Spinal cord (tissue), 10 donors: ENCODE data around the gene ERI2. TPM values are rescaled to one million over a fixed set of nuclear protein-coding genes. Genes with fewer than 3 reads are reported as not detected.
"Not testable (repeated sequence)": the region's sequence is repeated elsewhere in the genome, so short reads cannot be mapped to it uniquely, and the experiment has no call there.

Source experiments
- DNase-seq, 6 donors: peaks; one replicate each; pipeline versions ENCODE4 v3.0.0 to v3.0.0-alpha.2; 2013 to 2015; ENCODE audit warnings: low spot score in 6 of 6, low read depth in 4 of 6
- H3K27ac ChIP-seq: one replicate; pipeline ENCODE4 v1.5.1; 2013; ENCODE audit warnings: low read depth, low read length, control low read depth
- H3K27me3 ChIP-seq: one replicate; pipeline ENCODE4 v1.6.1; 2013; ENCODE audit warnings: low read length; ENCODE audit not compliant: control insufficient read depth, insufficient read depth
- H3K36me3 ChIP-seq: one replicate; pipeline ENCODE4 v1.6.1; 2013; ENCODE audit warnings: low read length; ENCODE audit not compliant: control insufficient read depth, insufficient read depth
- H3K4me1 ChIP-seq: one replicate; pipeline ENCODE4 v1.6.1; 2013; ENCODE audit warnings: low read length; ENCODE audit not compliant: control insufficient read depth, insufficient read depth
- H3K4me3 ChIP-seq: one replicate; pipeline ENCODE4 v1.5.1; 2013; ENCODE audit warnings: low read depth, low read length, control low read depth
- H3K9me3 ChIP-seq: one replicate; pipeline ENCODE4 v1.6.1; 2013; ENCODE audit warnings: low read length; ENCODE audit not compliant: control insufficient read depth, insufficient read depth
- WGBS: methylation state at CpG from one replicate; pipeline ENCODE4 v1.1.5; 2013; ENCODE audit warnings: missing lambda C conversion rate; ENCODE audit not compliant: insufficient coverage; 5-methylcytosine and 5-hydroxymethylcytosine counted together
- polyA plus RNA-seq, 2 donors: library from polyadenylated mRNA; unstranded; fragments of 120-200 nt; gene quantifications; one replicate each; pipeline ENCODE4 v1.2.1, GENCODE V29; 2013; ENCODE audit not compliant: insufficient read length in 2 of 2
- total RNA-seq, 2 donors: library from RNA; depleted of rRNA in 1 of 2; stranded (reverse); fragments of 120-200 nt in 1 of 2; fragments of >200 nt in 1 of 2; gene quantifications; one replicate each; pipeline versions ENCODE4 v1.2.3 to v1.2.4, GENCODE V29; 2013 to 2014
- donor health status: healthy.

ERI2 gene
- total and polyA plus RNA-seq, 4 donors, result 23.1 to 34.1 (median 24.7) TPM

- no CpG with 5 or more reads among the region's 2 CpGs for whole genome bisulfite sequencing
- no peaks in the 10 kb centered on the region for H3K36me3 ChIP-seq
- H3K9me3 ChIP-seq, result no peaks in the 10 kb centered on the region
- DNase-seq, result no peak
- no peaks in the 10 kb centered on the region for H3K27me3 ChIP-seq
- H3K27ac ChIP-seq, result no peak overlapping the region
- H3K4me1 ChIP-seq, result no peaks in the 10 kb centered on the region
- no peak overlapping the region for H3K4me3 ChIP-seq
Measured at GRCh38 chr16:20760346-20760745, 45.9 kb downstream of the ERI2 start.

- not testable (repeated sequence) for DNase-seq, H3K27me3 ChIP-seq, H3K36me3 ChIP-seq, H3K4me3 ChIP-seq, H3K9me3 ChIP-seq, H3K27ac ChIP-seq, H3K4me1 ChIP-seq
- WGBS, result no CpG with 5 or more reads among the region's 5 CpGs
Measured at GRCh38 chr16:20755799-20756198, 50.5 kb downstream of the ERI2 start.

GRCh38 chr16:20755238-20755637, 51.0 kb downstream of the ERI2 start:
- H3K4me3 ChIP-seq, result no peak overlapping the region
- no CpG with 5 or more reads among the region's 1 CpG for WGBS
- H3K9me3 ChIP-seq, result no peaks in the 10 kb centered on the region
- DNase-seq, result no peak
- H3K36me3 ChIP-seq, result no peaks in the 10 kb centered on the region
- no peaks in the 10 kb centered on the region for H3K4me1 ChIP-seq
- H3K27ac ChIP-seq, result no peak overlapping the region
- no peaks in the 10 kb centered on the region for H3K27me3 ChIP-seq

- H3K4me3 ChIP-seq, result no peak overlapping the region
- no peaks in the 10 kb centered on the region for H3K36me3 ChIP-seq
- no peaks in the 10 kb centered on the region for H3K27me3 ChIP-seq
- H3K27ac ChIP-seq, result no peak overlapping the region
- WGBS, result 64% methylated on average over 1 of the region's 1 CpG
- H3K4me1 ChIP-seq, result no peaks in the 10 kb centered on the region
- DNase-seq, result no peak
- no peaks in the 10 kb centered on the region for H3K9me3 ChIP-seq
Measured at GRCh38 chr16:20753727-20754126, 52.5 kb downstream of the ERI2 start.

GRCh38 chr16:20750558-20750957, 55.7 kb downstream of the ERI2 start:
- Histone ChIP-seq H3K4me1 (no peaks in the 10 kb centered on the region), H3K27me3 (no peaks in the 10 kb centered on the region), H3K4me3 (no peak overlapping the region), H3K9me3 (no peaks in the 10 kb centered on the region), H3K27ac (no peak overlapping the region), H3K36me3 (no peaks in the 10 kb centered on the region)
- no peak for DNase-seq
- WGBS, result no CpG with 5 or more reads among the region's 1 CpG

- DNase-seq, result no peak
- Histone ChIP-seq H3K36me3 (no peaks in the 10 kb centered on the region), H3K4me3 (no peak overlapping the region), H3K27me3 (no peaks in the 10 kb centered on the region), H3K9me3 (no peaks in the 10 kb centered on the region), H3K4me1 (no peaks in the 10 kb centered on the region), H3K27ac (no peak overlapping the region)
- WGBS, result no CpG with 5 or more reads among the region's 1 CpG
Measured at GRCh38 chr16:20749474-20749873, 56.8 kb downstream of the ERI2 start.

- no peaks in the 10 kb centered on the region for H3K9me3 ChIP-seq
- WGBS, result 71% methylated on average over 3 of the region's 4 CpGs
- no peak overlapping the region for H3K4me3 ChIP-seq
- no peak overlapping the region for H3K27ac ChIP-seq
- H3K36me3 ChIP-seq, result no peaks in the 10 kb centered on the region
- H3K4me1 ChIP-seq, result no peaks in the 10 kb centered on the region
- H3K27me3 ChIP-seq, result no peaks in the 10 kb centered on the region
- no peak for DNase-seq
Measured at GRCh38 chr16:20747030-20747816, 59.0 kb downstream of the ERI2 start.

GRCh38 chr16:20746461-20746860, 59.8 kb downstream of the ERI2 start:
- no peak for DNase-seq
- WGBS, result 91% methylated on average over 1 of the region's 3 CpGs
- no peaks in the 10 kb centered on the region for H3K36me3 ChIP-seq

More at GRCh38 chr16:20746461-20746860, 59.8 kb downstream of the ERI2 start:
- Histone ChIP-seq H3K4me3 (no peak overlapping the region), H3K27me3 (no peaks in the 10 kb centered on the region), H3K27ac (no peak overlapping the region), H3K9me3 (no peaks in the 10 kb centered on the region), H3K4me1 (no peaks in the 10 kb centered on the region)
